Thyroid gland (tissue), 4 donors: ENCODE measurements around the gene MTHFSD.

Experiments used
- CTCF ChIP-seq, 6 experiments: fragments of 200-600 bp in 3 of 6; fragments of 450-650 bp in 3 of 6; sonication (generic) in 3 of 6; IDR thresholded peaks; one replicate each; pipeline ENCODE4 v1.5.1; 2016 to 2019; ENCODE audit warnings: antibody characterized with exemption in 6 of 6, mild to moderate bottlenecking in 2 of 6, inconsistent platforms in 1 of 6, moderate library complexity in 1 of 6
- POLR2A ChIP-seq, 2 donors: fragments of 450-650 bp; IDR thresholded peaks; one replicate each; pipeline ENCODE4 v1.6.1; 2017; ENCODE audit warnings: antibody characterized with exemption in 2 of 2, mild to moderate bottlenecking in 2 of 2, moderate library complexity in 1 of 2

- TF ChIP-seq CTCF (IDR thresholded peaks at IDR 0.05) (no peak), POLR2A (IDR thresholded peaks at IDR 0.05) (no peak)
Observed at GRCh38 chr16:86503830-86504229, 51.2 kb downstream of the MTHFSD start.
